ENCODE measurements around the gene TRIM33. TPM values are rescaled to one million over a fixed set of nuclear protein-coding genes. Genes with fewer than 3 reads are reported as not detected.

Gene TRIM33
- total and polyA plus RNA-seq, 2 donors (not counting 3 experiments of a cell fraction or from before 2014, with no cell fraction given): 10.3 to 29.1 TPM

DNA sequence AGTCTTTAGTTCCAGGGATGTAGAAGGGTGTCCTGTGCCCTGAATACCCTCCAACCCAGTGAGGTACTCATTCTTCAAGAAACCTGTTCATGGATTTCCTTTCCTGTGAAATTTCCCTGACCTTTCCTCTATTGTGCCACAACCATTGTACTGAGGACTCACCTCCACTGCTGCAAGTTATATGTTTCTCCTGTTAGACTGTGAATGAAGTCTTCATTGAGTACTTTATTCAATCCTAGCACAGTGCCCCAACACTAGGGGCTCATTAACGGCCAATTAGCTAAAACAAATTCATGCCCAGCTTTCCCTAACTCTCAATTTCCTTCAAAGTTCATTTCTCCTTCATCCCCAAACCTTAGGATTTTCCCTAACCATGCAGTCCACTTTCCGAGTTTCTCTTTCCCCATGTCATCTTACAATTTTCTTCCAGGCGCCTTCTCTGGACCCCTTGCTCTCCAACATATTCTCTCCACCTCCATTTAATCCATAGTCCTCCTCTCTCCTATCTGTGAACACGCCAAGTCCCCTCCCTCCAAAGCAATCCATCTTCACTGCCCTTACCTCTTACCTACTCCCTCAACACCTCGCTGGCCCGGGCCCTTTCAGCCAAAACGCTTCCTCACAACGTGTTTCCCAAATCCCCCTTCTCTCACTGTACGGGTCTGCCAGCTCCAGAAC is 1.3 kb downstream of the TRIM33 start:
- H3K9ac ChIP-seq (replicated peaks; ENCODE audit: extremely low read depth, insufficient read depth, low read length): peak overlapping the region; percentile 96
- H3K9me3 ChIP-seq (replicated peaks; ENCODE audit: control insufficient read depth, insufficient read depth, low read length): no peaks in the 10 kb centered on the region
- H3K27ac ChIP-seq (ENCODE audit: insufficient read depth, low read depth, low read length): no peak overlapping the region
- H3K27me3 ChIP-seq (ENCODE audit: control insufficient read depth in 2 of 2, insufficient read depth in 2 of 2, low read length in 2 of 2): peaks cover 0 to 5% of the 10 kb centered on the region in 2 experiments
- ChIA-PET CTCF (no interaction called here), POLR2A (no interaction called here)
- H2AFZ ChIP-seq (ENCODE audit: low read depth, low read length): no peak overlapping the region
- DNase-seq (ENCODE audit: low read depth, low spot score) (no peak), FAIRE-seq (no peak)
- dilution Hi-C loops (cut with MboI; ENCODE audit: extremely low pct_ligation_motif_present, low sequenced_read_pairs) (no loop called here), intact Hi-C loops (cut with micrococcal nuclease) (loop anchor here (1.0 to 5.0 kb wide), 6 partner anchors 61 to 697 kb away; partner anchors contain the start of genes CSDE1, DENND2C and RSBN1)
- H3K4me1 ChIP-seq (ENCODE audit: control insufficient read depth, extremely low read depth, insufficient read depth, low read length): peaks cover 21% of the 10 kb centered on the region
- H3K4me3 ChIP-seq (replicated peaks in 1 of 3; ENCODE audit: insufficient read depth in 1 of 3, low read depth in 1 of 3, low read length in 3 of 3): peak overlapping the region; percentile 67 to 95 (median 70)
- H3K36me3 ChIP-seq (ENCODE audit: control insufficient read depth in 2 of 2, extremely low read depth in 1 of 2, insufficient read depth in 2 of 2, low read length in 2 of 2): peaks cover 0 to 3% of the 10 kb centered on the region in 2 experiments
- TF ChIP-seq FOS (IDR thresholded peaks at IDR 0.05; ENCODE audit: borderline replicate concordance, insufficient read depth, low read length) (no peak), JUN (IDR thresholded peaks at IDR 0.05; ENCODE audit: borderline replicate concordance, insufficient read depth, insufficient read length, low read depth) (no peak), EZH2 (IDR thresholded peaks at IDR 0.05; ENCODE audit: borderline replicate concordance, low read depth, low read length, severe bottlenecking) (no peak), POLR2A (IDR thresholded peaks at IDR 0.05; ENCODE audit: low read depth, low read length) (no peak), GATA2 (IDR thresholded peaks at IDR 0.05; ENCODE audit: insufficient read depth, insufficient read length, low read depth, low read length) (no peak), POLR2AphosphoS5 (IDR thresholded peaks at IDR 0.05; ENCODE audit: insufficient read depth, low read depth, low read length) (no peak)
- TF ChIP-seq, protein P1, sequence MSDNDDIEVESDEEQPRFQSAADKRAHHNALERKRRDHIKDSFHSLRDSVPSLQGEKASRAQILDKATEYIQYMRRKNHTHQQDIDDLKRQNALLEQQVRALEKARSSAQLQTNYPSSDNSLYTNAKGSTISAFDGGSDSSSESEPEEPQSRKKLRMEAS (IDR thresholded peaks at IDR 0.05; ENCODE audit: insufficient read depth, insufficient read length): no peak
- TF ChIP-seq, protein P2, sequence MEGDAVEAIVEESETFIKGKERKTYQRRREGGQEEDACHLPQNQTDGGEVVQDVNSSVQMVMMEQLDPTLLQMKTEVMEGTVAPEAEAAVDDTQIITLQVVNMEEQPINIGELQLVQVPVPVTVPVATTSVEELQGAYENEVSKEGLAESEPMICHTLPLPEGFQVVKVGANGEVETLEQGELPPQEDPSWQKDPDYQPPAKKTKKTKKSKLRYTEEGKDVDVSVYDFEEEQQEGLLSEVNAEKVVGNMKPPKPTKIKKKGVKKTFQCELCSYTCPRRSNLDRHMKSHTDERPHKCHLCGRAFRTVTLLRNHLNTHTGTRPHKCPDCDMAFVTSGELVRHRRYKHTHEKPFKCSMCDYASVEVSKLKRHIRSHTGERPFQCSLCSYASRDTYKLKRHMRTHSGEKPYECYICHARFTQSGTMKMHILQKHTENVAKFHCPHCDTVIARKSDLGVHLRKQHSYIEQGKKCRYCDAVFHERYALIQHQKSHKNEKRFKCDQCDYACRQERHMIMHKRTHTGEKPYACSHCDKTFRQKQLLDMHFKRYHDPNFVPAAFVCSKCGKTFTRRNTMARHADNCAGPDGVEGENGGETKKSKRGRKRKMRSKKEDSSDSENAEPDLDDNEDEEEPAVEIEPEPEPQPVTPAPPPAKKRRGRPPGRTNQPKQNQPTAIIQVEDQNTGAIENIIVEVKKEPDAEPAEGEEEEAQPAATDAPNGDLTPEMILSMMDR (IDR thresholded peaks at IDR 0.05; ENCODE audit: extremely low read depth in 1 of 2, insufficient read depth in 1 of 2, low read depth in 1 of 2, low read length in 2 of 2): no peak
- TSS peak; percentile 18 for BruUV-seq (replicated peaks)
- peak overlapping the region; percentile 95 for H3K4me2 ChIP-seq (ENCODE audit: insufficient read depth, low read length)
- peaks cover 2% of the 10 kb centered on the region for H4K20me1 ChIP-seq (replicated peaks; ENCODE audit: control insufficient read depth, extremely low read depth, insufficient read depth, low read length)
- no peaks in the 10 kb centered on the region for H3K9me1 ChIP-seq (replicated peaks; ENCODE audit: control insufficient read depth, extremely low read depth, insufficient read depth, low read length)
- peaks cover 60% of the 10 kb centered on the region for H3K79me2 ChIP-seq (ENCODE audit: control insufficient read depth, insufficient read depth, low read length)

Measured in endothelial cell of umbilical vein (primary cell).